NK-92 treated with Interleukin-12 subunit alpha and Interleukin-12 subunit beta, amount 100 ng/mL, for 24 hours (cell line): Measurements from ENCODE around the gene SMC3.

Experiments used
- DNase-seq: peaks from one replicate; lab custom pipeline; 2025; lab: John Stamatoyannopoulos, UW

The SMC3 gene

GRCh38 chr10:110647136-110647430, 79.6 kb downstream of the SMC3 start:
- no peak for DNase-seq

DNA sequence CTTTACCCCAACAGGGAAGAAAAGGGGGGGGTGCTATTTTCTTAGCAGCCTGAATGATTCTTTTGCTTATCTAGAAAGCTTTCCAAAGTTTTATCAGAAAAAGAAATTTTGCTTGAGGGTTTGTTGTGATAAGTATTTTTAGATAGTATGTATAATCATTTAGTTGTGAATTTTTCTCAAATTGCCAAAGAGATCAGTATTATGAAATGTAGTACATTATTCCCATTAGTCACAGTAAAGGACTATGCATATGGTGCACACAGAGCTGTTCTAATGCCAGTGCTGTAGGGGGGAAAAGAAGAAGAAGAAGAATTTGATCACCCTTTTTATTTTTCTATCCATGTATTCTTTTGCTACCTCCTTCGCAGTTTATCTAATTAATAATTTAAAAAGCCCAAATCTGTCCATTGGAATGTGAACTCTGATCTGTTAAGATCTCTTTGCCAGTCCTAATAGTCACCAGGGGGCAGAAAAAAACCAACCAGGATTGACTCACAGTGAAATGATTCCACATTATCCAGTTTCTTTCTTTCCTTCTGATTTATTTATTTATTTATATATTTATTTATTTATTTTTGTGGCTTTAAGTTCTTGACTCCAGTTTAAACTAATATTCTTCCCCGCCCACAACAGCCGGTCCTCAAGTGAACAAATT, 81.3 kb downstream of the SMC3 start:
- DNase-seq: no peak

DNA sequence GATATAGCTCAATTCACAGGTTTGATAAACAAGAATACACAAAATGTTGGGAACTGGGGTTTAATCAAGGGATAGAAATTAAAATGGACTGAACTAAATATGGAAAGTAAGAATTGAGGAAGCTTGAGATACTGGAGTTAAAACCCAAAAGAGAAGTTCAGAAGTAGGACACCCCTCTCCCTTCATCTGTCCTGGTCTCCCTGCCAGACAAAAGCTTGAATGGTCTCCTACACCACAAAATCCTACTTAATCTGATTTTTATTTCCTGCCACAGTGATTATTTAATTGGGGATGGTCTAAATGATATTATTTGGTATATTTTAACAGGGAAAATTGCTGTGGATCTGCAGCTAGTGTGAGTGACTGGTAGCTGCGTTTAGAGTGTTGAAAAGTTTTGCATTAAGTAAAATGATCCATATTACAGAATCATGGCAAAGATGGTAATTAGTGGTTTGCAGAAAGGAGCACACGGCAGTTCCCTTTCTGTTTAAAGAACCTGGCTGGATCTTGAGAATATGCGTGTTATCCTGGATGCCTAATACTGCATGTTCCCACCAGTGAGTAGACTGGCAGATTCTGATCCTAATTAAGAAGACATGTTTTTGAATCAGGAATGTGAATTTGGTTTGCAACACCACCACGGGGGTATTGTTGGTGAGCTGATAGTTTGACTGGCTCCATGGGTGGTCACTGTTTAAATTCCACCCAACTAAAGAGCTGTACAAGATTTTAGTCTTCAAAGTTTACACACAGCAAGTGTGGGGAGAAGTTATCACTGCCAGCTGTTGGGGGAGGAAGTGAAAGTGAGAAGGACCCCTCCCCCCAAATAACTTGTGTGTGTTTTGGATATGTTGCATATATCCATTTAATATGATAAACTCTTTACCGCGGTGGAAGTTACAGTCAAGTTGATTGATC, 82.1 kb downstream of the SMC3 start:
- DNase-seq: no peak

GRCh38 chr10:110650265-110650668, 82.8 kb downstream of the SMC3 start:
- DNase-seq: no peak

- DNase-seq: no peak
Measured at GRCh38 chr10:110651044-110651958, 83.8 kb downstream of the SMC3 start.

DNA sequence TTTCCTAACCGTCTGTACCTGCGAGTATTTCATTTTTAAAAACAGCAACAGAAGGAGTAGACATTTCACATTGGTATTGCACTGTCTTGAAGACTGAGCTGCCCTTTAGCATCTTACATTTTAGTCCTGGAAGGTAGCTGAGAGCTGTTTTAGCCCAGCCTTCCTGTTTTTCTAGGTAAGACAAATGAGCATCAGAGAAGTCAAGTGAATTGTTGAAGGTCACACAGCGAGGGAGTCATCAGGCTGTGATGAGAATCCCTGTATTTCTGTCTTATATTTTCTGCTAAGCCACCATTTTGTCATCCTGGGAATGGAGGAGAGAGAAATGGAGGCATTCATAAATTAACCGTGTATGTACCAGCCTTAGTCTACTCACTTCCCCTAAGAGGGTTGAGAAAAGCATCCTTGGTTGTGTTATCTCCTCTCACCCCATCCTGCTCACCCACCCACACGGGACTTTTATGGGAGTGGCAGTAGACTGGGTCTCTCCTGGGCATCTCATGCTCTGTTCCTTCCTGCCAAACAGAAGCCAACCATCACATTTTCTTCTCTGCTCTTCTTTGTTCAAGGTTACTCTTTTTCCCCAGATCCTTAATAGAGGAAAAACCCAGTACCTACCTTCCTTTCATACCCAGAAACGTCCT, 85.1 kb downstream of the SMC3 start:
- DNase-seq: no peak
